Glomerular visceral epithelial cell (primary cell): ENCODE results near the gene OR4E2.
"Not testable (repeated sequence)": the region's sequence is repeated elsewhere in the genome, so short reads cannot be mapped to it uniquely, and the experiment has no call there.

ENCODE experiments used
- DNase-seq: peaks from one replicate; pipeline ENCODE4 v3.0.0-alpha.2; 2016; ENCODE audit errors: extremely low spot score

The OR4E2 gene

DNA sequence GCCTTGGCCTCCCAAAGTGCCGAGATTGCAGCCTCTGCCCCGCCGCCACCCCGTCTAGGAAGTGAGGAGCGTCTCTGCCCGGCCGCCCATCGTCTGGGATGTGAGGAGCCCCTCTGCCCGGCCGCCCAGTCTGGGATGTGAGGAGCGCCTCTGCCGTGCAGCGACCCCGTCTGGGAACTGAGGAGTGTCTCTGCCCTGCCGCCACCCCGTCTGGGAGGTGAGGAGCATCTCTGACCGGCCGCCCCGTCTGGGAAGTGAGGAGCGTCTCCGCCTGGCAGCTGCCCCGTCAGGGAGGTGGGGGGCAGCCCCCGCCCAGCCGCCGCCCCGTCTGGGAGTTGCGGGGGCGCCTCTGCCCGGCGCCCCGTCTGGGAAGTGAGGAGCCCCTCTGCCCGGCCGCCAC is 44.0 kb downstream of the OR4E2 start:
- DNase-seq, result not testable (repeated sequence)

- not testable (repeated sequence) for DNase-seq
Observed at GRCh38 chr14:21698538-21698937, 44.9 kb downstream of the OR4E2 start.

DNA sequence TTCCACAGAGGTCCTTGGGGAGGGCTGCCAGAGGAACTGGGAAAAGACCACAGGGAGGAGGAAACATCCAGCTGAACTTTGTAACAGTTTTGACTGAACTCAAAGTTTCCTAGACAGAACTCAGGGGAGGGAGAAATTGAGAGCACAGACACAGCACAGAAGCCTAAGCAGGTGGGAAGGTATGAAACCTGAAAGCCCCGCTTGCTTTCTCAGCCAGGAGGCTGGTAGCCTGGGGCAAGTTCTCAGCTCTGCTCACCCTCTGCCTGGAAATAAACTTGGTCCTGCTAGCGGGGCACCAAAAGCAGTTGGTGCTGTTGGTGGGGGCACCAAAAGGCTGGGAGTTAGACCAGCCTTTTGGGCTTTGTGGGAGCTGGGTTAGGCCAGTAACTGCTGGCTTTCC is 45.9 kb downstream of the OR4E2 start:
- DNase-seq, result no peak

GRCh38 chr14:21702316-21702715 is 48.7 kb downstream of the OR4E2 start:
- DNase-seq, result no peak

- DNase-seq, result no peak
Observed at GRCh38 chr14:21703357-21704326, 50.0 kb downstream of the OR4E2 start.

GRCh38 chr14:21704338-21704737 is 50.7 kb downstream of the OR4E2 start:
- DNase-seq, result no peak

GRCh38 chr14:21711360-21711961 is 57.8 kb downstream of the OR4E2 start:
- DNase-seq, result peak; percentile 47

- DNase-seq, result no peak
Observed at GRCh38 chr14:21712036-21712435, 58.4 kb downstream of the OR4E2 start.

- DNase-seq, result no peak
Observed at GRCh38 chr14:21714318-21714929, 60.8 kb downstream of the OR4E2 start.
